HEK293 (cell line): ENCODE data around the gene RAB20.

Experiments
- BCL11A ChIP-seq: fragments of 450-650 bp; formaldehyde crosslinking; IDR thresholded peaks from 2 replicates; pipeline ENCODE4 v1.5.1; 2016; ENCODE audit warnings: low read depth, missing biosample characterization, missing genetic modification characterization
- CTCF ChIP-seq: fragments of 450-650 bp; formaldehyde crosslinking; IDR thresholded peaks from 2 replicates; pipeline ENCODE4 v1.5.1; 2016; ENCODE audit warnings: missing biosample characterization, missing genetic modification characterization
- HOXA7 ChIP-seq: sonication (generic); formaldehyde crosslinking; IDR thresholded peaks from 2 replicates; pipeline ENCODE4 v1.8.1; 2022; ENCODE audit warnings: missing genetic modification reagents, borderline replicate concordance
- TRIM28 ChIP-seq: IDR thresholded peaks from 2 replicates; pipeline ENCODE4 v1.6.1; 2011; ENCODE audit warnings: low read length, control low read depth, borderline replicate concordance
- YY1 ChIP-seq: fragments of 450-650 bp; formaldehyde crosslinking; IDR thresholded peaks from 2 replicates; pipeline ENCODE4 v1.5.1; 2018; ENCODE audit warnings: missing biosample characterization, missing genetic modification characterization
- ZBTB21 ChIP-seq: fragments of 450-650 bp; formaldehyde crosslinking; IDR thresholded peaks from 2 replicates; pipeline ENCODE4 v1.5.1; 2017; ENCODE audit warnings: missing biosample characterization, missing genetic modification characterization
- ZNF311 ChIP-seq: fragments of 450-650 bp; formaldehyde crosslinking; IDR thresholded peaks from 2 replicates; pipeline ENCODE4 v1.5.1; 2017; ENCODE audit warnings: missing biosample characterization, missing genetic modification characterization, borderline replicate concordance
- ZNF423 ChIP-seq: fragments of 450-650 bp; formaldehyde crosslinking; IDR thresholded peaks from 2 replicates; pipeline ENCODE4 v1.5.1; 2016; ENCODE audit warnings: missing biosample characterization, missing genetic modification characterization
- ZNF473 ChIP-seq: fragments of 450-650 bp; formaldehyde crosslinking; IDR thresholded peaks from 2 replicates; pipeline ENCODE4 v1.5.1; 2017; ENCODE audit warnings: missing biosample characterization, missing genetic modification characterization
- ZNF549 ChIP-seq: fragments of 450-650 bp; IDR thresholded peaks from 2 replicates; pipeline ENCODE4 v1.5.1; 2018; ENCODE audit warnings: missing biosample characterization, missing genetic modification characterization, mild to moderate bottlenecking, inconsistent platforms, moderate library complexity
- TF ChIP-seq, protein P1 (sequence below): sonication (generic); formaldehyde crosslinking; IDR thresholded peaks from 2 replicates; pipeline ENCODE4 v1.8.1; 2022; ENCODE audit warnings: mild to moderate bottlenecking, moderate library complexity, missing genetic modification reagents

DNA sequence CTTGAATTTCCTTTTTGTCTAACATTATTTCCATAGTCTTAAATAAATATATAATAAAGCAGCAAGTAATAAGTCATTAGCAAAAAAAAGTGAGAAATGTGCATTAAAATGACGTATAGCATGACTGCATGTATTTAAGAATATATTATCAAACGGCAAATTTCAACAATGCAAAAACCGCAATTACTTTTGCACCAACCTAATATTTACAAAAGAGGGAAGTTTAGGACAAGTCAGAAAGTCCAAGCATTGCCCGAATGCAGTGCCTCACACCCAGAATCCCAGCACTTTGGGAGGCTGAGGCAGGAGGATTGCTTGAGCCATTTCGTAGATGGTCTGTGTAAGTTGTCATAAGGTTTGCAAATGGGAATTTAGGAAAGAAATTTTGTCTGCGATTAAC, 43.6 kb upstream of the RAB20 start:
- TF ChIP-seq CTCF (no peak), YY1 (tag by site-specific recombination) (no peak), ZNF423 (no peak), ZNF311 (tag by site-specific recombination) (no peak), TRIM28 (no peak), HOXA7 (CRISPR knock-in tag) (no peak), ZNF549 (tag by site-specific recombination) (no peak), ZNF473 (no peak), BCL11A (tag by site-specific recombination) (no peak), ZBTB21 (no peak)
- TF ChIP-seq, protein P1, sequence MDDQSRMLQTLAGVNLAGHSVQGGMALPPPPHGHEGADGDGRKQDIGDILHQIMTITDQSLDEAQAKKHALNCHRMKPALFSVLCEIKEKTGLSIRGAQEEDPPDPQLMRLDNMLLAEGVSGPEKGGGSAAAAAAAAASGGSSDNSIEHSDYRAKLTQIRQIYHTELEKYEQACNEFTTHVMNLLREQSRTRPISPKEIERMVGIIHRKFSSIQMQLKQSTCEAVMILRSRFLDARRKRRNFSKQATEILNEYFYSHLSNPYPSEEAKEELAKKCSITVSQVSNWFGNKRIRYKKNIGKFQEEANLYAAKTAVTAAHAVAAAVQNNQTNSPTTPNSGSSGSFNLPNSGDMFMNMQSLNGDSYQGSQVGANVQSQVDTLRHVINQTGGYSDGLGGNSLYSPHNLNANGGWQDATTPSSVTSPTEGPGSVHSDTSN (CRISPR knock-in tag) = no peak
